Dedifferentiated amniotic fluid mesenchymal stem cell (primary cell): ENCODE results near the gene LAMC2.
A peak's percentile ranks its signal among the peaks of the same experiment; 100 is the strongest.
"Not testable (repeated sequence)": the region's sequence is repeated elsewhere in the genome, so short reads cannot be mapped to it uniquely, and the experiment has no call there.

Experiments used
- DNase-seq: peaks from one replicate; pipeline ENCODE4 v3.0.0-alpha.2; 2016; ENCODE audit errors: extremely low spot score

The LAMC2 gene

GRCh38 chr1:183263886-183264602 is 78.0 kb downstream of the LAMC2 start:
- no peak for DNase-seq

GRCh38 chr1:183267646-183268431 is 81.8 kb downstream of the LAMC2 start:
- peak; percentile 90 for DNase-seq

DNA sequence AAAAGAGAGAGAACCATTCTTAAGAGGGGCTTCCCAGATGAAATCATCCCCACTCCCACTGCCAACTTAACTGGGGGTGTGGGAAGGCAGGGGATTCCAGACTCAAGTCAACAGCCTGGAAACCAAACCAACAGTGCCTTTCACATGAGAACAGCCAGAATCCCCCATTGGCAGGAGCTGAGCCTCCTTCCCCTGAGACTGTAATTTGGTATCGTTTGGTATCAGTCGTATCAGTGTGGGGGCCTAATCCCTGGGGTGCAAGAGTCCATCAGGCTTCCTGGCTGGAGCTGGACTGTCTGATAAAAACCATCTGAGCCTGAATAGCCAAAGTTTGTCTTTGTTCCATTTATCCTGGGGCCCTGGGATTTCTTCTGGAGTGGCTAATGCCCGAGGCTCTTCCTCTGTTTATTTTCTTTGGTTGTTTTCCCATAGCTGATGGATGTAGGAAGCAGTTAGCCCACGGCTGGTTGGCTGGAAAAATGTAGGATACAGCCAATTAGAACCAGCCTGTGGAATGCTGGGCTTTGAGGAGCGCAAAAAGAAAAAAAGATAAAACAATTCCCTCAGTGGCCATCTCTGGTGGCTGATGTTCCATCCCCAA is 84.6 kb downstream of the LAMC2 start:
- DNase-seq = peak; percentile 97

DNA sequence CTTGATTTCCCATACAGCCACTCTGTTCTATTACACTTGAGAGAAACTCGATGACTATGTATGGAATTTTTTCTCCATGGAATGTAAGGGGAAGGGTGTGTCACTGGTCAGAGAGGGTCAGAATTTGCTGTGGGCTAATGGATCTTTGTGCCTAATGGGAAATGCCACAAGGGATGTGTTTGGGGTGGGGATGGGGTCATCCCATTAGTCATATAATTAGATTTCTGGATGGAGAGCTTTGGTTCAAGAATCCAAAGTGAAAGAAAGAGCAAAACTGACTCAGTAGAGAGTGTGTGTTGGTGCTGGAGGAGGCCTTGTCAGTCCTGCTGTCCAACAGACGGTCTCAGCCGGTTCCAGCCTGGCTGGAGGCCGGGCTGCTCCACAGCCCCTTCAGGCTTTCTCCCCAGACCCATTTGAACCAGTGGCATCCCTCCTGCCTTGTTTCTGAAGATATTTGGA is 86.4 kb downstream of the LAMC2 start:
- peak; percentile 78 for DNase-seq

- peak; percentile 57 for DNase-seq
Observed at GRCh38 chr1:183273300-183273699, 87.2 kb downstream of the LAMC2 start.

GRCh38 chr1:183273984-183274383 is 87.9 kb downstream of the LAMC2 start:
- DNase-seq = not testable (repeated sequence)

DNA sequence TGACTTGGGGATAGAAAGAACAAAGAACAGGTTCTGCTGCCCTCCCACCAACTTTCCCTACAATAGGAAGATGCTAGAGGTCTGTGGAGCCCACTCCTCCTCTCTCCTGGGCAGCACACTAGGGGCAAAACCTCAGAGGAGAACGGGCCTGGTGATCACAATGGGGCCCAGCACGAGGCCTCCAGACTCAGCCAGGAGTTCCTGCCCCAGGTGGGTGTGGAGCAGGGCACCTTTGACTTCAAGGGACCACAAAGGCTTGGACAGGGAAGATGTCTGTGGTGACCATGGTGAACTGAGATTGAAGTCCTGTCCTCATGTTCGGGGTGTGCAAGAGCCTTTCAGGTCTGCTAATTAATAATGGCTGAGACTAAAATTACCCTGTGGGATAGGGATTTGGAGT is 88.8 kb downstream of the LAMC2 start:
- DNase-seq = no peak

DNA sequence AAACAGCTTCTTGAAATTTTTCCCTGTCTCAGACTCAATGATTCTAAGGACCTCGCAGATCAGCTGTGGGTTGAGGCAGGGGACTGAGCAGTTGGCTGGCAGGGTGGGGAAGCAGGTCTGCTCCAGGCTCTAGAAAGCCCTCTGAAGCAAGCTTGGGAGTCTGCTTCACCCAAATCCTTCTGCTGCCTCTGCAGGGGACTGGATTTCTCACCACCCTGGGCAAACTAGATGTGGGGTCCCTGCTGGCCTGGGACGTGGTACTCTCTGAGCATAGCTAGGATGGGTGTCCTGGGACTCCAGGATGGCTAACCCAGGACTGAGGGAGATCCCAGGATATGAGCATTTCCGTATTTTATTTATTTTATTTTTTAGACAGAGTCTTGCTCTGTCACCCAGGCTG is 89.3 kb downstream of the LAMC2 start:
- no peak for DNase-seq

DNA sequence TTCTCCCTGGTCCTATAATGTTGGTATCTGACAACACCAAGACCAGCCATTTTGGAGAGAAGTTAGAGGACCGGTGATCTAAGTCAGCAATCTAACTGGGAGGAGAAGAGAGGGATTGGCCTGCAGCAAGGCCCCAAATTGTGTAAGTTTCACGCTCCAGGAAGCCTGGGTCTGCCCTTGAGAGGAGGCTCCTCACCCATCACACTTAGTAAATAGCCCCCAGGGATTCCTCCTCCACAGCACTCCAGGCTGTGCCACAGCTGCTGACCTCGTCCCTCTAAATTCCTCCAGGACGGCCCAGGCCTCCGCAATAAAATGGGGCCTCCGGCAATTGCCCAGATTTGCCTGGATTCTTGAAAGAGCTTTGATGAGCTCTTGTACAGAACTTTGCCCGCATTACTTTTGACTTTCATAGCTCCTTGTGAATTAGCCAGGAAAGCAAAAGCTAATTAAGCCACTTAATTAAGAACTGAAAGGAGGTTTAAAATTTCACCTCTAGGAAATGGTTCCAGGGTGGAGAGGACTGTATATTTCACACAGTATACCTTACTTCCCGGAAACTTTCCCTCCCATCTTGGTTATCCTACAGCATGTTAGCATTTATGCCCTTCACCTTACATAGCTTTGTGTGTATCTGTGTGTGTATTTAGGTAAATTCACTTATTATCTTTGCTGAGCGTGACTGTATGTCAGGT is 90.5 kb downstream of the LAMC2 start:
- DNase-seq = no peak

DNA sequence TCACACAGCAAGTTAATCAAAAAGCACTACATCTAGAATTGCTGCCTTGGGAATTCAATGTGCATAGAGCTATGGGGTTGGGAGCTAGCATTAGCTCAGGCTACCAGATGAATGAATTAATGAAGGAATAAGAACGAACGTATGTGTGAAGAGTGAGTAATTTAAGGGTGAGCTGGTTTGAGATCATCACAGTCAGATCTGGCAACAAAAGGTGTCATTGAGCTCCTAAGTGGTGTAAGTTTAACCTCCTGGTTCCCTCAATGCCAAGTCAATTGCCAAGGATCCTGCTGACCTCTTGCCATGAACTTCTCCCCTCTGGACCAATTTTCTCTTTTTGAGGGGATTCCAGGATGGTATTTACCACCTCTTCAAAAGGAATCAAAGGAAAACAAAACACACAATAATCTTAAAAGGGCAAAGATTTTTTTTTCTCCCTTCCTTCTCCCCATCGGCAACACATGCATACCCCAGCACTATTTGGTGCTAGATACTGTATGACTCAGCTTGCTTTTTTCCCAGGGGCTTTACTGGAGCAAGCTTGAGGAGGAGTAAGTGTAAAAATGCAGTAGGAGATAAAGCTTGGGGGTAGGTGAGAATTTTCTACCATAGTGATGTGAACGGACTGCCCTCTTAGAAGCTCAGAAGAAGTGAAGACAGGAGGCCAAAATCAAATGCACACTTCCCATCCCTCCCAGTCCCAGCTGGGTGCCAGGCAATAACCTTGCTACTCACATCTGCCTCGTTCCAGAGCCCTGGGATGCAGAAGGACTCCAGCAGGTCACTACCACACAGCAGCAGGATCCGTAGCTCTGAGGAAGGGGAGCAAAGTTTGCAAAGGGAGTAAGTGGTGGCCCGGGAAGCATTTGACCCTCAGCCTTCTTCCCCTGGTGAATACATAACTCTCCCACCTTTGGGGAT is 92.0 kb downstream of the LAMC2 start:
- no peak for DNase-seq

- peak; percentile 64 for DNase-seq
Observed at GRCh38 chr1:183278739-183279591, 92.9 kb downstream of the LAMC2 start.

GRCh38 chr1:183279835-183280234 is 93.8 kb downstream of the LAMC2 start:
- DNase-seq = no peak

- no peak for DNase-seq
Observed at GRCh38 chr1:183281039-183281438, 95.0 kb downstream of the LAMC2 start.

DNA sequence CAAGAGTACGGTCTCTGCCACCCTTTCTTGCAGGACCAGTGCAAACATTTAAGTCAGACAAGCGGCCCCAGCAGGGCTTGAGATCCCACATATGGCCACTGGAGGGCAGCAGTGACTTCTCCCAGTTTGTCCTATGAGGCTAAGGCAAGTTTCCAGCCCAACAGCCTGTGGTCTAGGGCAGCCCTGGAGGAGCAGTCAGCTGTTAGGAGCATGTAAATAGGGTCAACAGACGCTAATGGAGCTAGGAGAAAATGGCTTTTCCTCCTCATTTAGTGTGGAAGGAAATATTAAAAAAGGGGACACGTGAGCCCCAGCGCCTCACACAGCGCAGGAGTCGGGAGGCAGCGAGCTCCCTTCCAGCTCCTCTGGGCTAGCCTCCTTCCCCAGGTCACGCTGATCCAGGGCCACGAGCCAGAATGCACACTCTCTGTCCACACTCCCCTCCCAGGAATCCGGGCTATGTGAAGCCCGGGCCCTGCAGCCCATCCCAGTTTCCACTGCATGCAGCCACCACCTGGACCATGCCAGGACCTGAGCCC is 95.6 kb downstream of the LAMC2 start:
- DNase-seq = peak; percentile 94

DNA sequence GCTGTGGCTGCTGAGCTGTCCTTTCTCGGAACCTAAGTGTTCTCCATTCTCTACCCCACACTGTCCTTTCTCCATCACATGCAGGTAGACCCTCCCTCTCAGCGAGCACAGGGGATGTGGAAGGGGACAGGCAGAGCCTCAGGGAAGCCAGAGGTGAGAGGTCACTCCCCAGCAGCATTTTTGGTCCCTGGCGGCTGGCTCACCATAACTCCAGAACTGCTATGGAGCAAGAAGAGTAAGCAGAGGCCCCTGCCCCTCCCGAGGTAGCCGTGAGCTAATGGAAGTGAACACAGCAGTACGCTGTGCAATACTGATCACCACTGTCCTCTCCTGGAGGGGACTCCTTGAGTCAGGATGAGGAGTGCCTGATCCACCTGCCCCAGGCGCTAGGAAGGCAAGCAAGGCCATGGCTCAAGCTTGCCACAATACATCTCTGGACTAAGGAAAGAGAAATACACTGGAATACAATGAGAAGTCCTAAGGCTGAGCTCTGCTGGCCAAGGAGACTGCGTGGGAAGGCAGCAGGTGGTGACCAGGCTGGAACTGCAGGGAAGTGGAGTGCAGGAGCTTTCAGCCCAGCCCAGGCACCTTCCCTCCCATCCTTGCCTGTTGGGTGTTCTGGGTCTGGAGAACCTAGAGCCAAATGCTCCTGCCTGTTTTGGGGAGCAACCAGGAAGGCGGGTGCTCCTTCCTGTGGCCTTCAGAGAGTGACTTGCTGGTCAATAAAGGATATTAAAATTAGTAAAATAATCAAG is 96.2 kb downstream of the LAMC2 start:
- no peak for DNase-seq

DNA sequence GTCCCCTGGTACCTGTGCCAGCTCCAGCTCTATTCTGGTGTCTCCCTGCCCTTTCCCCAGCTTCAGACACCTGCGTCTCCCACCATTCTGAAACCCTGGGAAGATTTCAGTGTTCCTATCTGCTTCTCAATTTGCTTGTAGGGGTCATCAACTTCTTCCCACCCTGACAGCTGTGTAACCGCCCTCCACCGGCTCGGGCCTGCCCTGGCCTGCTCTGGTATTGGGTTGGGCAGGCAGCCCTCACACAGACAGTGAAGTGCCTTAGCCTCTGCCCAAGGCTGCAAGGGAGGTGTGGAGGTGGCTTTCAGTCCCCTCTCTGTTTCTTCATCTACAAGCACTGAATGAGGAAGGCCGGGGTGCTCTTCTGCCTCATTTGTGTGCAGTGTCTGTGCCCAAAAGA is 97.2 kb downstream of the LAMC2 start:
- no peak for DNase-seq

GRCh38 chr1:183284086-183284485 is 98.0 kb downstream of the LAMC2 start:
- no peak for DNase-seq

GRCh38 chr1:183285256-183285655 is 99.2 kb downstream of the LAMC2 start:
- no peak for DNase-seq

DNA sequence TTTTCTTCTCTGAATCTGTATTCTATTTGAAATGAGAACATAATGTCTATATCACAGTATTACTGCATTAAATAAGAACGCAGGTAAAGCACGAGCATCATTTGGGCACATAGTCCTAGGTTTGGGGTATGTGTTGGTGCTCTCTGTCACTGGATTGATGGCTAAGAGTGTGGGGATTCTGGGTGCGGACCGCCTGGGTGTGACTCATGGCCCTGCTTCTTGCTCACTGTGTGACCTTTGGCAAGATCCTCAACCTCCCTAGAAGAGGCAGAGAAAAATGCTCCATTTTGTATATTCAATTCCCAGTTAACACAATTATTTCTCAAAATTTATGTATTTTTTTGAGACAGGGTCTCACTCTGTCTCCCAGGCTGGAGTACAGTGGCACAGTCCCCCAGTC is 99.7 kb downstream of the LAMC2 start:
- DNase-seq = no peak
